ENCODE data around the gene TFAP2D.

The TFAP2D gene

GRCh38 chr6:50721978-50722377 lies 8.7 kb downstream of the TFAP2D start:
- DNase-seq: no peak

DNA sequence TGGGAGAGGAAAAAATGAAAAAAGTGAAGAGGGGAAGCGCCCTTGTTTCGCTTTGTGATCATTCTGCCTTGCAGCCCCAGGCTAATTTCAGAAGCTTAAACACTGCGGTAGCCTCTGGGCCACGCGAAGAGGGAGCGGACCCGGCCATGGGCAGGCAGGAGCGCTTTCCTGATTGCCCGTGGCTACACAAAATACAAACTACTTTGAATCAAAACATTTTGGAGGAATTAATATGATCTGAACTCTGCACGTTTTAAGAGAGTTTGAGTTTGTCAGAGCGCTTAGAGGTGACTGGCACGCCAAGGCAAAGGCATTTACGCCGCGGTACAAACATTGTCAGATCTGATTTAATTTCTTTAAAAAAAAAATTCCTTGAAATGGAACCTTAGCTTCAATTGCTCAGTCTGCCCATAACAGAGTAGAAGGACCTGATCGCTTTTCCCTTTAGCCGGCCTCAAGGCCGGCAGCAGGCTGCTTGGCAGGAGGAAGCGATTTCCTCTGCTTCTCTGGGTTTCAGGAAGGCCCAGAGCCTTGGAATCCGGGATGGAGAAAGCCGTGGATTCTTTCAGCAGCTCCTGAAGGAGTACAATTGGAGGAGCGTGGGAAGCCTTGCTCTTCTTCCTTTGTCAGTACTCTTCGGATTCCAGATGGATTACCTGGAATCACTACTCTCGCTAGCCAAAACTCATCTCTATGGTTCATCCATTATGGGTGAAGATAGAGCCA lies 9.7 kb downstream of the TFAP2D start:
- DNase-seq: no peak

DNA sequence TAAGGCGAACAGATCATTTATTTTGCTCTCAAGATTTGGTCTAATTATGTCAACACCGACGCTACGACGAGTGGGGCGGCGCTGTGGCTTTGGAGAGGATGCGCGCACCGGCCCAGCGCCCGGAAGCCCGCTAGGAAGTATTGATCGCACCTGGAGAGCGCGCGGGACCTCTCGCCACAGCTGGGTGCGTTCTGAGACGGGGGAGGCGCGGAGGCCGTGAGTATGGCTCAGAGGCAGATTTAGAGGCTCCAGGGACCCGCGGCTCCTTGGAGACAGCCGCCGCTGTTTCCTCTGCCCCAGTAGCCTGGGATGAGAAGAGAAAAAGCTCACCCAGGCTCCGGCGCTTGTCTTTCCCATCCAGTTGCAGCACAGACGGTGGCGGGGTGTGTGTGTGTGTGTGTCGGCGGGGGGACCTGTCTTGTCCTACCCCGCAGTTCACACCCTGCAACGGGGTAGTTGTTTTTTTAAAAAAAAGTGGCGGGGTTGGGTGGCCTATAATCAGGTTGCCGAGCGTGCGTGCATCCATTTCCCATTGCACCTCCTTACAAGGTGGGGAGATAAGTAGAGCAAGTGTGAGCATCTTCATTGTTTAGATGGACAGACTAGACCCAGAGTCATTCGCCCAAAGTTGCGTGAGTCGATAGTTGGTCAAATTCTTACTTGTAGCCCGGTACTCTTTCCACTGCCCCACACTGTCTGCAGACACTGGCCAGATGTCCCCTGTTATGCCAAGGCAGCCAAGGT lies 11.2 kb downstream of the TFAP2D start:
- no peak for DNase-seq

GRCh38 chr6:50734488-50734887 lies 21.2 kb downstream of the TFAP2D start:
- DNase-seq: no peak

DNA sequence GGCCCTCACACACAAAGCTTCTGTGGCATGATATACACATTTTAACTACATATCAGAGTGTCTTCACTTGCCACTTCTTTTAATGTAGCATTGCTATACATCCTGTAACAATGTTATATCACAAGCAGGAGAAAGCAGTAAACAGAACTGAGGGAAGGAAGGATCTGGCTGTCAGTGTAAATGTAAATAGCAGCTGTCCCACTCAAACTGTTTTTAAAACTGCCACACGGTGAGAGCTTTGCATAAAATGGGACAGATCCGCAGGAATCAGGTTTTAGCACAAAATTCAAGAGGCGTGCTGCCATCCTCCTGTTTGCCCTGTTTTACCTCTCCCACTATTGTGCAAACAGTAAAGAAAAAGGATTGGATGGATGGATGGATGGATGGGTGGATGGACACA lies 28.8 kb downstream of the TFAP2D start:
- DNase-seq: no peak

DNA sequence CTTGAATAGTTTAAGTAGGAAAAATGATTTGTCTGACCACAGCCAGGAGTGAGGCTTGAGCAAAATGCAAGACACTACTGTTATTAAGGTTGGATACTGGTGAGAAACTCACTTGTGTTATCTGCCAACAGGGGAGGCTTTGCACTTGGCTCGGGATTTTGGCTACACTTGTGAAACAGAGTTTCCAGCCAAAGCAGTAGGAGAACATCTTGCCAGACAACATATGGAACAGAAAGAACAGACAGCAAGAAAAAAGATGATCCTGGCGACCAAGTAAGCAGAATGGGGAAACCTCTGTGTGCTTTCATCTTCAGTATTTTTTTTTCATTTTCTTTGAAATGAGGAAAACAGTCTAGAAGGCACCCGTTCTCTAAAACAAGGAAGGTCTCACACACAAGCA lies 31.6 kb downstream of the TFAP2D start:
- DNase-seq: no peak

DNA sequence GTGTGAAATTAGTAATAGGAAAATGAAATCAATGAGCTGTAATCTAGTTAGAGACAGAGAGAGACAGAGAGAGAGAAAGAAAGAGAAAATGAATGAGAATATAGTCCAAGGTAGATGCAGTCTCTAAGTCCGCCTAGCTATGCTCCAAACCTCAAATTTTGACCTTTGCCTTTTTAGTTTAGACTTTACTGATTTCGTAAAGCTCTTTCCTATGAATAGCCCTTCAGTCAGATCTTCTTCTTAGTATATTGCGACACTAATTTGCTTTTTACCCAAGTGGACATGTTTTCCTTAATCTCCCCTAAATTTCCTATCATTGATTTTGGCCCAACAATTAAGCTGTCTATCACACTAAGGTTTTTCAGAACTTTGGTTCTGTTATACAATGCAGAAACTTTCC lies 49.5 kb downstream of the TFAP2D start:
- DNase-seq: no peak

DNA sequence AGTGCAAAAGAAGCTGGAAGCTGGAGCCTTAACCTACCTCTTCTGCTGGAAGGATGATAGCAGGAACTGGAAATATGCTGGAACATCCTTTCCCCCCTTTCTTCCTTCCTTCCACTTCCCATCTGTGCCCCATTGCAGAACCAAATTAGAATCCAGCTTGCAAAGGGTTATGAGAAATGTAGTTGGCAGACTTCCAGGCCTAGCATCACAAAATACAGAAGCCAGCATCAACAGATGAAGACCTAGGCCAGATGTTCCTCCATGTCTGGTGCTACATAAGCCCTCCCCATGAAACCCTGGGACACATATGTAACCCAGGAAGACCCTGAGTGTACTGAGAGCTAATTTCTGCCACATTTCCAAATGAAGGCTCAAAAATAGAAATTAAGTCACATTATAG lies 65.4 kb downstream of the TFAP2D start:
- no peak for DNase-seq

GRCh38 chr6:50780382-50780781 lies 67.1 kb downstream of the TFAP2D start:
- no peak for DNase-seq

DNA sequence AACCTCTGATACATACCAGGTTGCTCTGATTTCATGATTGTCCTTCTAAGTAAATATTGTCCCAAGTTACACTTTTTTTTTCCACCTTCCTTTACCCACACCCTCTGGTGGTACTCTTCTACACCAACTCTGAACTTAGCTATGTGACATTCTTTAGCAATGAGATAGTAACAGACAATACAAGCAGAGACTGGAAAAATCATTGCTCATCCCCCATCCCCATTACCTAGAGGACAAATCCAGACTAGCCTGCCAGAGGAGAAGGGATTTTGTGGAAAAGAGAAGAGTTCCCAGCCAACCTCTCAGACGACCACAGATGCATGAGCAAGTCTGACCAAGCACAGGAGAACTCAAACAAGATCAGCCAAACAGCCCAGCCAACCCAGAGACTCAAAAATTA lies 72.6 kb downstream of the TFAP2D start:
- no peak for DNase-seq

DNA sequence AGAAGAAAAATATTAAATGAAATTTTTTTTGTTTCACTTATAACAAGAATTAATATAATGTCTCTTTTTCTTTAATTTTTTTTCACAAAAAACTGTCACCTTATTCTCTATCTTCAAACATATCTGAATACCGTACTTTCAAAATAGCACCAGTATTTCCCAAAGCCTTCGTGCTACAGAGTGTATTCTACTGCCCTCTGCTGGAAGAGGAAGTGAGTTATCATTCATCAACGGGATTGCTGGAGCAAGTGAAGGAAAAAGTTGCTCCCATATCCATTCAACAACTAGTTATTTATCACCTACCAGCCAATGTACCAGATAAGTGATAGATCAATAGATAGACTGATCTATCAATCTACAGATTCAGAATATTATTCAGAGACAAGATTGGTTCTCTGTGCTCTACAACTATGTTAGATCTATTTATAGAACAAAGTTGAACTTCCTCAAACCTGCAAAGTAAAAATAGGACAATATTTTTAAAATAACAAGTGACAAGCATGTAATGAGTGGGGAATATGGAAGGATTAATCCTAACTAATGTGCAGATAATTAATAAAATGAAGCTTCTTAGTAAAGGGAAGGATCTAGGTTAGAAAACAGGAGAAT lies 78.7 kb downstream of the TFAP2D start:
- DNase-seq: peak in 1 of 2 experiments; percentile 29

- DNase-seq: no peak
Measured at GRCh38 chr6:50792771-50793170, 79.4 kb downstream of the TFAP2D start.

- DNase-seq: no peak
Measured at GRCh38 chr6:50795574-50795973, 82.2 kb downstream of the TFAP2D start.

DNA sequence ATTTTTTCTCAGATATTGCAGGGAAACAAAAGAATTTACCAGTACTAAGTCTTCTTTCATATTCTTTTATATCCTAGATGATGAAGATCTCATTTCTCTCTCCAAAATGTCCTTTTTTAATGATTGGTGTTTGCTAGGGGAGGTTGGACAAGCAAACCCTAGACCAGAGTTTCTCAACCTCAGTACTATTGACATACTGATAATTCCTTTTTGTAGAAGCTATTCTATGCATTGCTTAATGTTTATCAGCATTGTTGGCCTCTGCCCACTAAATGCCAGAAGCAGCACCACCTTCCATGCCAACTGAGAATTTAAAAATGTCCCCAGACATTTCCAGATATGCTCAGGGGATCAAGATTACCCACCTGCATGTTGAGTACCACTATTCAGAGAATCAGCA lies 91.0 kb downstream of the TFAP2D start:
- no peak for DNase-seq

DNA sequence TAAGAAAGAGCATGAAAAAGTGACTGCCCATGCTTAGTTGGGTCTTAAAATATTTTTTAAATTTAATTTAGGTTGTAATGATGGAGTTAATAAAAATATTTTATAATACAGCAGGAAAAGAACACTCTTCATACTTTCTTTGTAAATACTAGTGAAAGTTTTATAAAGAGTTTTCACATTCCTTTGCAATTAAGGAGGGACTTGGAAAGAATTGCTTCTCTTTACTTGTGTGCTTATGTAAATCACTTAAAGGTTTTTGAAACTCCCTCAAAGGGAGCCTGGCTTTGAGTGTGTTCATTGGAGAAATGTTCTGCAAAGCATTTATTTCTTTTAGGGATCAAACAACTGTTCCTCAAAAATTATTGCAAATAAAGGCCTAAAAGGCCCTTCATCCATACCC lies 93.7 kb downstream of the TFAP2D start:
- DNase-seq: no peak

- DNase-seq: no peak
Measured at GRCh38 chr6:50815436-50816114, 102.2 kb downstream of the TFAP2D start.

- DNase-seq: peak; percentile 50 to 61
Measured at GRCh38 chr6:50816115-50816675, 102.9 kb downstream of the TFAP2D start.

GRCh38 chr6:50816947-50817645 lies 103.8 kb downstream of the TFAP2D start:
- no peak for DNase-seq

GRCh38 chr6:50817646-50817950 lies 104.3 kb downstream of the TFAP2D start:
- no peak for DNase-seq

DNA sequence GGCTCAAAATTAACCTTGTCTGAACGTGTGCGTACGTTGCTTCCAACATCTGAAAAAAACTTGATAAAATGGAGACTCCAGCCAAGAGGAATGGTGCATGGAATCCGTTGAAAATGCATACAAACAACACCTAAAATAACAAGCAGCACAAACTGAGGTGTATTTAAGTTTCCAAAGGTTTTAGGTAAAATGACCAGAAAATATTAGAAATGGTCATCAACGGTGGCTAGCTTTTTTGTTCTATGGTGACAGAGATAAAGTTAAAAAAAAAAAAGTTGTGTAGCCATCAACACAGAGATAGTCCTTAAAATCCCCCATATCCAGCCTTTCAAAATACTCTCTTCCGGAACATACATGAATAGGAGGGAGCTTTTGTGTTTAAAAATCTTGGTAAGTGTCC lies 104.7 kb downstream of the TFAP2D start:
- no peak for DNase-seq

DNA sequence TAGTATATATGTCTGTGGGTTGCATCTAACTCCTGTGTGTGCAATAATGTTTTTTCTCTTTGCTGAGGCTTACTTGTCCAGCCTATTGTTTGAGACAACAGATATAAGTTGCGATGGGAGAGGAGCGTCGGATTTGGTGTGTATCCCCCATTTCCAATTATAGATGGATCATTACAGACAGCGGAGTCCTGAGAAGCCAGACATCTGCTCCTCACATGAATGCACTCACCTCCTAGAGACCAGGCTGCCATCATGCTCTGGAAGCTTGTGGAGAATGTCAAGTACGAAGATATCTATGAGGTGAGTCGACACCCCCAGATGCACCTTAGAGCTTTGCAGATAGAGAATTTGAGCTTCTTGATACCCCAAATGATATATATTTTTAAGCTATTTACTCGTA lies 105.3 kb downstream of the TFAP2D start, which contains the start of gene TFAP2B:
Gene TFAP2B (plus strand): TSS at position 199 of the 400 bp plus-strand sequence. CDS start 21 bp downstream, at position 220.
- no peak for DNase-seq

DNA sequence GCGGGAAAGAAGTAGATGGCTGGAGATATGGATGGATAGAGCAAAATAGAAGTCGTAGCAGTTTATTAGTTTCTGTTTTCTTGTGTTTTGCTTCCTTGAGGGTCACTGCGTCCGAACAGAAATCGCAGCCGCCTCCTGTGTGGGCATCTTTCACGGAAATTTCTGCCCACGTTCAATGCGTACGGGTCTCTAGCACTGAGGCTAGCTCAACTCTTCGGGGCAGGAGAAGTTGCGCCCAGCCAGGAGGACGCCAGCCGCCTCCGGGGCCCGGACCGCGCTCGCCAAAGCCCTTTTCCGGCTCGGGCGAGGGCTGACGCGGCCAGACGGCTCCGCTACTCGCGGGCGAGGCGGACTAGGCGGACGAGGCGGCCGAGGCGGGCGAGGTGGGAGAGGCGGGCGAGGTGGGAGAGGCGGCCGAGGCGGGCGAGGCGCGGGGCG lies 106.2 kb downstream of the TFAP2D start:
- no peak for DNase-seq
